K562 (cell line): Measurements from ENCODE around the gene UBE3D. TPM values are rescaled to one million over a fixed set of nuclear protein-coding genes. Genes with fewer than 3 reads are reported as not detected.

Experiments
- ATAC-seq: fragments of 200-7000 bp; cut with Tn5 transposase; 3 replicates; pipeline ENCODE4 v1.9.1; 2020; ENCODE audit warnings: moderate library complexity
- BruUV-seq: library from RNA; stranded (reverse); fragments of 400-500 nt; replicated peaks from 2 replicates; lab custom pipeline; 2021; lab: Mats Ljungman, UMichigan
- CTCF ChIA-PET: fragments of 300-600 bp; formaldehyde crosslinking; extraction: SDS; loops from one replicate; lab custom pipeline; 2021; ENCODE audit warnings: low intra/inter-chr PET ratio; lab: Yijun Ruan, JAX
- POLR2A ChIA-PET: fragments of 300-600, 350-650 bp; sonication (Branson Sonifier 250); formaldehyde crosslinking; extraction: SDS; loops from one replicate; lab custom pipeline; 2021; ENCODE audit warnings: antibody characterized with exemption, inconsistent platforms; lab: Yijun Ruan, JAX
- DNase-seq, 4 experiments: peaks; one replicate each; pipeline versions ENCODE4 v3.0.0 to v3.0.0-alpha.2; 2011 to 2018; ENCODE audit warnings: low spot score in 3 of 4, mixed read lengths in 3 of 4; ENCODE audit errors: extremely low read depth in 1 of 4
- FAIRE-seq: peaks from 2 replicates; lab custom pipeline; 2011; peaks lifted over from hg19 to GRCh38; lab: Jason Lieb, UNC
- H2AFZ ChIP-seq: 2 replicates; pipeline ENCODE4 v1.6.0; 2011; ENCODE audit warnings: low read depth, low read length, control low read depth, inconsistent platforms
- H3K27ac ChIP-seq: fragments of 200-600 bp; 3 replicates; pipeline ENCODE4 v1.8.0; 2011; ENCODE audit warnings: low read depth, mild to moderate bottlenecking, control low read depth, inconsistent platforms, low read length, moderate library complexity, mixed read lengths; ENCODE audit errors: extremely low read depth
- H3K27me3 ChIP-seq, 2 experiments: fragments of 300-600 bp in 1 of 2; 2 replicates in 1 of 2; 3 replicates in 1 of 2; pipeline versions ENCODE4 v1.6.0 to v1.8.0; 2011; ENCODE audit warnings: inconsistent platforms in 2 of 2, low read length in 2 of 2, mild to moderate bottlenecking in 1 of 2, mixed read lengths in 1 of 2, moderate library complexity in 1 of 2; ENCODE audit not compliant: control insufficient read depth in 2 of 2, insufficient read depth in 2 of 2
- H3K36me3 ChIP-seq: fragments of 300-600 bp; 3 replicates; pipeline ENCODE4 v1.8.0; 2011; ENCODE audit warnings: mild to moderate bottlenecking, low read length, inconsistent platforms; ENCODE audit not compliant: control insufficient read depth, insufficient read depth
- H3K4me1 ChIP-seq, 2 experiments: fragments of 200-600 bp in 1 of 2; replicated peaks in 1 of 2; 2 replicates in 1 of 2; 3 replicates in 1 of 2; pipeline versions ENCODE4 v1.5.1 to v1.8.0; 2011; ENCODE audit warnings: inconsistent platforms in 2 of 2, low read length in 2 of 2, mild to moderate bottlenecking in 1 of 2, mixed read lengths in 1 of 2, moderate library complexity in 1 of 2; ENCODE audit not compliant: control insufficient read depth in 2 of 2, insufficient read depth in 2 of 2
- H3K4me2 ChIP-seq: 2 replicates; pipeline ENCODE4 v1.6.1; 2011; ENCODE audit warnings: low read length, control low read depth, inconsistent platforms, mixed read lengths; ENCODE audit not compliant: insufficient read depth
- H3K4me3 ChIP-seq: fragments of 200-600 bp; sonication (generic), shearing (Covaris generic); 2 replicates; pipeline ENCODE4 v1.5.1; 2016; ENCODE audit warnings: control low read depth, inconsistent platforms
- H3K79me2 ChIP-seq: fragments of 200-600 bp; 3 replicates; pipeline ENCODE4 v1.8.0; 2011; ENCODE audit warnings: low read length, inconsistent platforms; ENCODE audit not compliant: control insufficient read depth, insufficient read depth
- H3K9ac ChIP-seq, 2 experiments: 2 replicates each; pipeline versions ENCODE4 v1.6.0 to v1.6.1; 2011; ENCODE audit warnings: low read depth in 2 of 2, low read length in 2 of 2, control low read depth in 1 of 2, inconsistent platforms in 1 of 2, mild to moderate bottlenecking in 1 of 2, mixed read lengths in 1 of 2; ENCODE audit not compliant: insufficient read depth in 1 of 2
- H3K9me1 ChIP-seq: one replicate; pipeline ENCODE4 v1.6.0; 2011; ENCODE audit warnings: inconsistent platforms, mild to moderate bottlenecking, low read length, moderate library complexity; ENCODE audit not compliant: control insufficient read depth, insufficient read depth
- H3K9me3 ChIP-seq: replicated peaks from 2 replicates; pipeline ENCODE4 v1.5.1; 2011; ENCODE audit warnings: low read depth, low read length, inconsistent platforms; ENCODE audit not compliant: control insufficient read depth, insufficient read depth
- H4K20me1 ChIP-seq: replicated peaks from 2 replicates; pipeline ENCODE4 v1.6.1; 2011; ENCODE audit warnings: low read length, inconsistent platforms, mixed read lengths; ENCODE audit not compliant: control insufficient read depth, insufficient read depth
- CBX1 ChIP-seq: sonication (generic); IDR thresholded peaks from 2 replicates; pipeline ENCODE4 v1.6.1; 2016; ENCODE audit warnings: antibody characterized with exemption, low read depth, mild to moderate bottlenecking
- ETV5 ChIP-seq: sonication (generic); formaldehyde crosslinking; IDR thresholded peaks from 2 replicates; pipeline ENCODE4 v1.4.0; 2020; ENCODE audit warnings: low read depth, mild to moderate bottlenecking, missing genetic modification reagents
- FOS ChIP-seq: IDR thresholded peaks from 3 replicates; pipeline ENCODE4 v1.6.1; 2011; ENCODE audit not compliant: insufficient read length; ENCODE audit errors: extremely low read depth
- FOXP1 ChIP-seq: sonication (generic); formaldehyde crosslinking; IDR thresholded peaks from 2 replicates; pipeline ENCODE4 v1.8.0; 2022; ENCODE audit warnings: mild to moderate bottlenecking, missing genetic modification reagents
- NONO ChIP-seq, 2 experiments: fragments of 200-400 bp in 1 of 2; fragments of 450-650 bp in 1 of 2; formaldehyde crosslinking in 1 of 2; IDR thresholded peaks; 2 replicates each; pipeline ENCODE4 v1.6.1; 2017; ENCODE audit warnings: low read depth in 2 of 2, mild to moderate bottlenecking in 2 of 2, moderate library complexity in 2 of 2, low read length in 1 of 2
- OTX1 ChIP-seq: fragments of 450-650 bp; formaldehyde crosslinking; IDR thresholded peaks from 2 replicates; pipeline ENCODE4 v1.4.0; 2022; ENCODE audit warnings: mild to moderate bottlenecking
- SAFB2 ChIP-seq: fragments of 200-400 bp; formaldehyde crosslinking; IDR thresholded peaks from 2 replicates; pipeline ENCODE4 v1.6.1; 2018; ENCODE audit warnings: borderline replicate concordance, low read length, low read depth, moderate library complexity; ENCODE audit not compliant: severe bottlenecking
- SIX5 ChIP-seq, 2 experiments: IDR thresholded peaks; 2 replicates each; pipeline ENCODE4 v1.6.1; 2011; ENCODE audit warnings: low read length in 2 of 2, borderline replicate concordance in 1 of 2, low read depth in 1 of 2, mild to moderate bottlenecking in 1 of 2, moderate library complexity in 1 of 2; ENCODE audit not compliant: insufficient read depth in 1 of 2
- U2AF1 ChIP-seq: fragments of 200-400 bp; formaldehyde crosslinking; optimal IDR thresholded peaks from 2 replicates; pipeline ENCODE3; 2017; ENCODE audit warnings: mild to moderate bottlenecking, low read depth, low read length, moderate library complexity
- ZNF79 ChIP-seq: fragments of 250-450 bp; sonication (Bioruptor Pico); IDR thresholded peaks from 2 replicates; pipeline ENCODE4 v1.4.0; 2020; ENCODE audit warnings: low read depth, mild to moderate bottlenecking, moderate library complexity
- WGBS: fragments of 100-300 bp; shearing (Covaris generic); methylation state at CpG from one replicate; pipeline ENCODE4 v1.1.6; 2016; ENCODE audit warnings: low coverage, mixed read lengths; ENCODE audit not compliant: insufficient coverage; ENCODE audit errors: missing lambda C conversion rate; 5-methylcytosine and 5-hydroxymethylcytosine counted together
- in situ Hi-C: fragments of 300-500 bp; cut with MboI; formaldehyde crosslinking; loops from 4 replicates; pipeline ENCODE4 v1.15.0; 2018; ENCODE audit warnings: inconsistent platforms, mixed read lengths
- intact Hi-C: fragments of 100-400 bp; cut with micrococcal nuclease; formaldehyde crosslinking; loops from 2 replicates; pipeline ENCODE4 v1.14.2; 2022
- polyA plus RNA-seq, 8 experiments: library from polyadenylated mRNA; depleted of rRNA in 4 of 8; stranded (reverse) in 5 of 8; unstranded in 3 of 8; fragments of >200 nt; fragmentation: Nextera tagmentation in 2 of 8; fragmentation: Illumina TruSeq in 1 of 8; extraction: Ambion mirVana in 2 of 8; extraction: Trizol in 1 of 8; gene quantifications; 2 replicates each; pipeline versions ENCODE4 v1.2.1 to v1.2.3, GENCODE V29; 2011 to 2014; ENCODE audit warnings: inconsistent platforms in 1 of 8, missing spikeins in 1 of 8
- total RNA-seq, 7 experiments: library from RNA; depleted of rRNA in 6 of 7; stranded (reverse); fragments of >200 nt in 6 of 7; fragmentation: Illumina TruSeq in 2 of 7; extraction: Trizol in 2 of 7; gene quantifications; 2 replicates each; pipeline versions ENCODE4 v1.2.1 to v1.2.3, GENCODE V29; 2011 to 2021; ENCODE audit warnings: low replicate concordance in 1 of 7
- TF ChIP-seq, protein P1 (sequence below): fragments of 450-650 bp; formaldehyde crosslinking; IDR thresholded peaks from 2 replicates; pipeline ENCODE4 v1.4.0; 2020; ENCODE audit warnings: mild to moderate bottlenecking, moderate library complexity
- TF ChIP-seq, protein P2 (sequence below): IDR thresholded peaks from 3 replicates; pipeline ENCODE4 v1.6.1; 2011; ENCODE audit warnings: borderline replicate concordance, mild to moderate bottlenecking; ENCODE audit not compliant: insufficient read length, insufficient read depth
- TF ChIP-seq, protein P3 (sequence below): fragments of 450-650 bp; IDR thresholded peaks from 2 replicates; pipeline ENCODE4 v1.6.1; 2016
- TF ChIP-seq, protein P4 (sequence below): fragments of 450-650 bp; IDR thresholded peaks from 2 replicates; pipeline ENCODE4 v1.6.1; 2016; ENCODE audit warnings: low read depth, mild to moderate bottlenecking, moderate library complexity
- TF ChIP-seq, protein P5 (sequence below): fragments of 250-450 bp; sonication (Bioruptor Pico); IDR thresholded peaks from 2 replicates; pipeline ENCODE4 v1.8.0; 2021; ENCODE audit warnings: borderline replicate concordance, mild to moderate bottlenecking, moderate library complexity; ENCODE audit not compliant: poor library complexity, severe bottlenecking

UBE3D gene
- total and polyA plus RNA-seq, 9 of the 15 experiments (the other 6 are each of a cell fraction or from before 2014, with no cell fraction given): 9.4 to 17.6 (median 11.9) TPM

DNA sequence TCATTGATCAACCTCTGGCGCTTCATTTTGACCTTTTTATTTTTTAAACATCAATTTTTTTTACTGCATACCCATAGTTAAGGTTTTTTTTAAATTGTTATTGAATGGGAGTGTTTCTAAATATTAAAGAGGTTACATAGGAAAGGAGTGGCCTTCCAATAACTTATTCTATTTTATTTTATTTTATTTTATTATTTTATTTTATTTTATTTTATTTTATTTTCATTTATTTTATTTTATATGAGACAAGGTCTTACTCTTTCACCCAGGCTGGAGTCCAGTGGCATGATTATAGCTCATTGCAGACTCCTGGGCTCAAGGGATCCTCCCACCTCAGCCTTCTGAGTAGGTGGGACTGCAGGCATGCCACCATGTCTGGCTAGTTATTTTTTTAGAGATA lies 32.0 kb upstream of the UBE3D start:
- 94% methylated on average over 1 of the region's 1 CpG for WGBS

More for the DNA sequence above, 32.0 kb upstream of the UBE3D start:
- Histone ChIP-seq H3K4me1 (no peaks in the 10 kb centered on the region), H3K4me3 (no peak overlapping the region), H3K9me3 (no peaks in the 10 kb centered on the region), H3K27me3 (no peaks in the 10 kb centered on the region), H3K9me1 (no peaks in the 10 kb centered on the region), H4K20me1 (no peaks in the 10 kb centered on the region), H3K79me2 (no peaks in the 10 kb centered on the region), H3K9ac (no peak overlapping the region), H3K27ac (no peak overlapping the region), H3K4me2 (no peak overlapping the region), H2AFZ (no peak overlapping the region), H3K36me3 (no peaks in the 10 kb centered on the region)
- in situ Hi-C loops (no loop called here), intact Hi-C loops (no loop called here)
- CTCF ChIA-PET: no interaction called here
- DNase-seq (no peak), ATAC-seq (no peak), FAIRE-seq (no peak)
- POLR2A ChIA-PET: interaction anchor here (0.5 to 1.5 kb wide), 3 partner anchors 11 to 405 kb away, joined by 3 to 4 read pairs (median 4); no protein-coding TSS in a partner anchor
- BruUV-seq: no TSS peak
- TF ChIP-seq OTX1 (no peak), ZNF79 (CRISPR knock-in tag) (no peak), ETV5 (no peak), CBX1 (no peak), FOXP1 (CRISPR knock-in tag) (no peak), NONO (IDR thresholded peaks at IDR 0.05; ENCODE audit: low read depth in 2 of 2, low read length in 1 of 2) (no peak), FOS (no peak), U2AF1 (no peak), SIX5 (IDR thresholded peaks at IDR 0.05; ENCODE audit: borderline replicate concordance in 1 of 2, insufficient read depth in 1 of 2, low read depth in 1 of 2, low read length in 2 of 2) (no peak), SAFB2 (no peak)
- TF ChIP-seq, protein P1, sequence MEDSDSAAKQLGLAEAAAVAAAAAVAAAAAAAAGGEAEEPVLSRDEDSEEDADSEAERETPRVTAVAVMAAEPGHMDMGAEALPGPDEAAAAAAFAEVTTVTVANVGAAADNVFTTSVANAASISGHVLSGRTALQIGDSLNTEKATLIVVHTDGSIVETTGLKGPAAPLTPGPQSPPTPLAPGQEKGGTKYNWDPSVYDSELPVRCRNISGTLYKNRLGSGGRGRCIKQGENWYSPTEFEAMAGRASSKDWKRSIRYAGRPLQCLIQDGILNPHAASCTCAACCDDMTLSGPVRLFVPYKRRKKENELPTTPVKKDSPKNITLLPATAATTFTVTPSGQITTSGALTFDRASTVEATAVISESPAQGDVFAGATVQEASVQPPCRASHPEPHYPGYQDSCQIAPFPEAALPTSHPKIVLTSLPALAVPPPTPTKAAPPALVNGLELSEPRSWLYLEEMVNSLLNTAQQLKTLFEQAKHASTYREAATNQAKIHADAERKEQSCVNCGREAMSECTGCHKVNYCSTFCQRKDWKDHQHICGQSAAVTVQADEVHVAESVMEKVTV (CRISPR knock-in tag): no peak
- TF ChIP-seq, protein P2, sequence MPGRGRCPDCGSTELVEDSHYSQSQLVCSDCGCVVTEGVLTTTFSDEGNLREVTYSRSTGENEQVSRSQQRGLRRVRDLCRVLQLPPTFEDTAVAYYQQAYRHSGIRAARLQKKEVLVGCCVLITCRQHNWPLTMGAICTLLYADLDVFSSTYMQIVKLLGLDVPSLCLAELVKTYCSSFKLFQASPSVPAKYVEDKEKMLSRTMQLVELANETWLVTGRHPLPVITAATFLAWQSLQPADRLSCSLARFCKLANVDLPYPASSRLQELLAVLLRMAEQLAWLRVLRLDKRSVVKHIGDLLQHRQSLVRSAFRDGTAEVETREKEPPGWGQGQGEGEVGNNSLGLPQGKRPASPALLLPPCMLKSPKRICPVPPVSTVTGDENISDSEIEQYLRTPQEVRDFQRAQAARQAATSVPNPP: no peak
- TF ChIP-seq, protein P3, sequence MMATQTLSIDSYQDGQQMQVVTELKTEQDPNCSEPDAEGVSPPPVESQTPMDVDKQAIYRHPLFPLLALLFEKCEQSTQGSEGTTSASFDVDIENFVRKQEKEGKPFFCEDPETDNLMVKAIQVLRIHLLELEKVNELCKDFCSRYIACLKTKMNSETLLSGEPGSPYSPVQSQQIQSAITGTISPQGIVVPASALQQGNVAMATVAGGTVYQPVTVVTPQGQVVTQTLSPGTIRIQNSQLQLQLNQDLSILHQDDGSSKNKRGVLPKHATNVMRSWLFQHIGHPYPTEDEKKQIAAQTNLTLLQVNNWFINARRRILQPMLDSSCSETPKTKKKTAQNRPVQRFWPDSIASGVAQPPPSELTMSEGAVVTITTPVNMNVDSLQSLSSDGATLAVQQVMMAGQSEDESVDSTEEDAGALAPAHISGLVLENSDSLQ: no peak
- TF ChIP-seq, protein P4, sequence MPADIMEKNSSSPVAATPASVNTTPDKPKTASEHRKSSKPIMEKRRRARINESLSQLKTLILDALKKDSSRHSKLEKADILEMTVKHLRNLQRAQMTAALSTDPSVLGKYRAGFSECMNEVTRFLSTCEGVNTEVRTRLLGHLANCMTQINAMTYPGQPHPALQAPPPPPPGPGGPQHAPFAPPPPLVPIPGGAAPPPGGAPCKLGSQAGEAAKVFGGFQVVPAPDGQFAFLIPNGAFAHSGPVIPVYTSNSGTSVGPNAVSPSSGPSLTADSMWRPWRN: no peak
- TF ChIP-seq, protein P5, sequence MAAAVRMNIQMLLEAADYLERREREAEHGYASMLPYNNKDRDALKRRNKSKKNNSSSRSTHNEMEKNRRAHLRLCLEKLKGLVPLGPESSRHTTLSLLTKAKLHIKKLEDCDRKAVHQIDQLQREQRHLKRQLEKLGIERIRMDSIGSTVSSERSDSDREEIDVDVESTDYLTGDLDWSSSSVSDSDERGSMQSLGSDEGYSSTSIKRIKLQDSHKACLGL: no peak
